PC-9 (cell line): ENCODE data around the gene SH3BP4.

Experiments used
- EZH2 ChIP-seq: fragments of 200-600 bp; sonication (generic); IDR thresholded peaks from 2 replicates; pipeline ENCODE4 v1.8.0; 2017; ENCODE audit warnings: antibody characterized with exemption, low read depth
- TF ChIP-seq, protein P1 (sequence below): fragments of 200-600 bp; sonication (generic); conservative IDR thresholded peaks from 2 replicates; pipeline ENCODE4 v1.6.1; 2017; ENCODE audit warnings: mixed run types, antibody characterized with exemption, mild to moderate bottlenecking, moderate library complexity

DNA sequence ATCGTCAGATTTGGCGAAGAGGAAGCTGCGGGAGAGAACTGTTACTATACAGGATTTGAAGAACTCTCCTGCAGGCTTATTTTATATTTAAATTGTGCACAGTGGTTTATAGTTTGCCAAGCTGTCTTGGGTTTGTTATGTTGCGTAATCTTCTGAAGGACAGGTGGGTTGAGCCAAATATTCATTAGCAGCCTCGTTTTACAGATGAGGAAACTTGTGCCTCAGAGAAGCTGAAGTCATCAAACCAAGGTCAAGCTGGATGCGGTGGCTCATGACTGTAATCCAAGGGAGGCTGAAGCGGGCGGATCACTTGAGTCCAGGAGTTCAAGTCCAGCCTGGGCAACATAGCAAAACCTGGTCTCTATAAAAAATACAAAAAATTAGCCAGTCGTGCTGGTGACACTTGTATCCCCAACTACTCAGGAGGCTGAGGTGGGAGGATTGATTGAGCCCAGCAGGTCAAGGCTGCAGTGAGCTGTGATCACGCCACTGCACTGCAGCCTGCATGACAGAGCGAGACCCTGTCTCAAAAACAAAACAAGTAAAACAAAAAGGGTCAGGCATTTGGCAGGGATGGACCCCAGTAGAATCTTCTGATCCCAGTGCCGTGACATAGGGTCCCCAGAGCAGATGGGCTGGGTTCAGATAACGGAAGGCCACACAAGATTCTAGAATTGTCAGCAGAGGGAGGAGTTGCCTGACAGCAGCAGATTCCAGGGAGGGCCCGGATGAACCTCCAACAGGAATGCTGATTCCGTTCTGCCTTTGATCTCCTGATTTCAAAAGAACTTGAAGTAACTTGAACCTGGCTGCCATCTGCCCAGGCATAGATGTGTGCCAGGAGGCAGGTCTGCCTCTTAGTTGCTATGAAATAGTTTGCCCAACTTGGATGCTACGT, 50.6 kb downstream of the SH3BP4 start:
- TF ChIP-seq, protein P1, sequence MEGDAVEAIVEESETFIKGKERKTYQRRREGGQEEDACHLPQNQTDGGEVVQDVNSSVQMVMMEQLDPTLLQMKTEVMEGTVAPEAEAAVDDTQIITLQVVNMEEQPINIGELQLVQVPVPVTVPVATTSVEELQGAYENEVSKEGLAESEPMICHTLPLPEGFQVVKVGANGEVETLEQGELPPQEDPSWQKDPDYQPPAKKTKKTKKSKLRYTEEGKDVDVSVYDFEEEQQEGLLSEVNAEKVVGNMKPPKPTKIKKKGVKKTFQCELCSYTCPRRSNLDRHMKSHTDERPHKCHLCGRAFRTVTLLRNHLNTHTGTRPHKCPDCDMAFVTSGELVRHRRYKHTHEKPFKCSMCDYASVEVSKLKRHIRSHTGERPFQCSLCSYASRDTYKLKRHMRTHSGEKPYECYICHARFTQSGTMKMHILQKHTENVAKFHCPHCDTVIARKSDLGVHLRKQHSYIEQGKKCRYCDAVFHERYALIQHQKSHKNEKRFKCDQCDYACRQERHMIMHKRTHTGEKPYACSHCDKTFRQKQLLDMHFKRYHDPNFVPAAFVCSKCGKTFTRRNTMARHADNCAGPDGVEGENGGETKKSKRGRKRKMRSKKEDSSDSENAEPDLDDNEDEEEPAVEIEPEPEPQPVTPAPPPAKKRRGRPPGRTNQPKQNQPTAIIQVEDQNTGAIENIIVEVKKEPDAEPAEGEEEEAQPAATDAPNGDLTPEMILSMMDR, result no peak
- TF ChIP-seq EZH2, result no peak
